ENCODE results near the gene OSM.
"Not testable (repeated sequence)": the region's sequence is repeated elsewhere in the genome, so short reads cannot be mapped to it uniquely, and the experiment has no call there.

The OSM gene

GRCh38 chr22:30238661-30239487, 27.8 kb downstream of the OSM start:
- H3K4me3 ChIP-seq (replicated peaks; ENCODE audit: low read depth, low read length): no peak overlapping the region
- no peak for TF ChIP-seq CTCF (IDR thresholded peaks at IDR 0.05; ENCODE audit: low read depth, low read length, missing control alignments)
- DNase-seq (ENCODE audit: extremely low read depth, low read depth): no peak

GRCh38 chr22:30238136-30238535, 28.5 kb downstream of the OSM start:
- no peak overlapping the region for H3K4me3 ChIP-seq (replicated peaks; ENCODE audit: low read depth, low read length)
- TF ChIP-seq CTCF (IDR thresholded peaks at IDR 0.05; ENCODE audit: low read depth, low read length, missing control alignments): no peak
- DNase-seq (ENCODE audit: extremely low read depth, low read depth): no peak

- no peak overlapping the region for H3K4me3 ChIP-seq (replicated peaks; ENCODE audit: low read depth, low read length)
- no peak for DNase-seq (ENCODE audit: extremely low read depth, low read depth)
- TF ChIP-seq CTCF (IDR thresholded peaks at IDR 0.05; ENCODE audit: low read depth, low read length, missing control alignments): no peak
Measured at GRCh38 chr22:30236875-30237274, 29.8 kb downstream of the OSM start.

- no peak for TF ChIP-seq CTCF (IDR thresholded peaks at IDR 0.05; ENCODE audit: low read depth, low read length, missing control alignments)
- H3K4me3 ChIP-seq (replicated peaks; ENCODE audit: low read depth, low read length): no peak overlapping the region
- DNase-seq (ENCODE audit: extremely low read depth, low read depth): no peak
Measured at GRCh38 chr22:30235687-30236170, 30.9 kb downstream of the OSM start.

GRCh38 chr22:30234786-30235470, 31.7 kb downstream of the OSM start:
- DNase-seq (ENCODE audit: extremely low read depth, low read depth): no peak
- no peak overlapping the region for H3K4me3 ChIP-seq (replicated peaks; ENCODE audit: low read depth, low read length)
- no peak for TF ChIP-seq CTCF (IDR thresholded peaks at IDR 0.05; ENCODE audit: low read depth, low read length, missing control alignments)

GRCh38 chr22:30234325-30234724, 32.3 kb downstream of the OSM start:
- not testable (repeated sequence) for DNase-seq (ENCODE audit: extremely low read depth, low read depth); H3K4me3 ChIP-seq (replicated peaks; ENCODE audit: low read depth, low read length)

GRCh38 chr22:30233582-30233981, 33.1 kb downstream of the OSM start:
- no peak for TF ChIP-seq CTCF (IDR thresholded peaks at IDR 0.05; ENCODE audit: low read depth, low read length, missing control alignments)
- H3K4me3 ChIP-seq (replicated peaks; ENCODE audit: low read depth, low read length): no peak overlapping the region
- DNase-seq (ENCODE audit: extremely low read depth, low read depth): no peak

Data from HFF-Myc (cell line).